ENCODE data around the gene UBAP1. TPM values are rescaled to one million over a fixed set of nuclear protein-coding genes. Genes with fewer than 3 reads are reported as not detected.
"Not testable (repeated sequence)": the region's sequence is repeated elsewhere in the genome, so short reads cannot be mapped to it uniquely, and the experiment has no call there.

The UBAP1 gene
- total RNA-seq, 1 donor, result 40.9 TPM

- no peaks in the 10 kb centered on the region for H3K9me3 ChIP-seq (ENCODE audit: low read depth, low read length)
- no peak overlapping the region for H3K4me2 ChIP-seq (ENCODE audit: insufficient read depth, low read length)
- no peaks in the 10 kb centered on the region for H3K36me3 ChIP-seq (ENCODE audit: insufficient read depth, low read length)
- H3K27ac ChIP-seq (ENCODE audit: low read depth, low read length), result no peak overlapping the region
- no peaks in the 10 kb centered on the region for H3K4me1 ChIP-seq (ENCODE audit: insufficient read depth, low read length)
- H4K20me1 ChIP-seq (ENCODE audit: insufficient read depth, low read length), result no peaks in the 10 kb centered on the region
- H2AFZ ChIP-seq (ENCODE audit: low read length), result no peak overlapping the region
- no peaks in the 10 kb centered on the region for H3K79me2 ChIP-seq (ENCODE audit: insufficient read depth, low read length)
- no peak overlapping the region for H3K4me3 ChIP-seq (ENCODE audit: insufficient read depth, low read length)
- no peak for TF ChIP-seq CTCF (IDR thresholded peaks at IDR 0.05; ENCODE audit: extremely low read depth, low read depth, low read length)
- H3K27me3 ChIP-seq (ENCODE audit: insufficient read depth, low read length), result no peaks in the 10 kb centered on the region
- no peak for DNase-seq (ENCODE audit: insufficient read length, low spot score, missing footprints)
Observed at GRCh38 chr9:34289159-34289558, 110.3 kb downstream of the UBAP1 start.

- no peak overlapping the region for H3K4me2 ChIP-seq (ENCODE audit: insufficient read depth, low read length)
- H3K9me3 ChIP-seq (ENCODE audit: low read depth, low read length), result no peaks in the 10 kb centered on the region
- H3K4me3 ChIP-seq (ENCODE audit: insufficient read depth, low read length), result no peak overlapping the region
- no peaks in the 10 kb centered on the region for H3K36me3 ChIP-seq (ENCODE audit: insufficient read depth, low read length)
- no peaks in the 10 kb centered on the region for H3K4me1 ChIP-seq (ENCODE audit: insufficient read depth, low read length)
- H2AFZ ChIP-seq (ENCODE audit: low read length), result no peak overlapping the region
- no peak for TF ChIP-seq CTCF (IDR thresholded peaks at IDR 0.05; ENCODE audit: extremely low read depth, low read depth, low read length)
- H4K20me1 ChIP-seq (ENCODE audit: insufficient read depth, low read length), result no peaks in the 10 kb centered on the region
- DNase-seq (ENCODE audit: insufficient read length, low spot score, missing footprints), result no peak
- no peak overlapping the region for H3K27ac ChIP-seq (ENCODE audit: low read depth, low read length)
- no peaks in the 10 kb centered on the region for H3K27me3 ChIP-seq (ENCODE audit: insufficient read depth, low read length)
- H3K79me2 ChIP-seq (ENCODE audit: insufficient read depth, low read length), result no peaks in the 10 kb centered on the region
Observed at GRCh38 chr9:34291023-34291422, 112.2 kb downstream of the UBAP1 start.

GRCh38 chr9:34291423-34291822, 112.6 kb downstream of the UBAP1 start:
- Histone ChIP-seq H3K36me3 (ENCODE audit: insufficient read depth, low read length) (no peaks in the 10 kb centered on the region), H3K27ac (ENCODE audit: low read depth, low read length) (no peak overlapping the region), H3K27me3 (ENCODE audit: insufficient read depth, low read length) (no peaks in the 10 kb centered on the region), H3K79me2 (ENCODE audit: insufficient read depth, low read length) (no peaks in the 10 kb centered on the region), H2AFZ (ENCODE audit: low read length) (no peak overlapping the region), H3K9me3 (ENCODE audit: low read depth, low read length) (no peaks in the 10 kb centered on the region), H4K20me1 (ENCODE audit: insufficient read depth, low read length) (no peaks in the 10 kb centered on the region), H3K4me3 (ENCODE audit: insufficient read depth, low read length) (no peak overlapping the region), H3K4me1 (ENCODE audit: insufficient read depth, low read length) (no peaks in the 10 kb centered on the region), H3K4me2 (ENCODE audit: insufficient read depth, low read length) (no peak overlapping the region)
- DNase-seq (ENCODE audit: insufficient read length, low spot score, missing footprints), result no peak
- no peak for TF ChIP-seq CTCF (IDR thresholded peaks at IDR 0.05; ENCODE audit: extremely low read depth, low read depth, low read length)

GRCh38 chr9:34292552-34292951, 113.7 kb downstream of the UBAP1 start:
- Histone ChIP-seq H3K27ac (ENCODE audit: low read depth, low read length) (no peak overlapping the region), H3K4me2 (ENCODE audit: insufficient read depth, low read length) (no peak overlapping the region), H3K9me3 (ENCODE audit: low read depth, low read length) (no peaks in the 10 kb centered on the region), H3K27me3 (ENCODE audit: insufficient read depth, low read length) (no peaks in the 10 kb centered on the region), H2AFZ (ENCODE audit: low read length) (no peak overlapping the region), H3K4me1 (ENCODE audit: insufficient read depth, low read length) (no peaks in the 10 kb centered on the region), H3K4me3 (ENCODE audit: insufficient read depth, low read length) (no peak overlapping the region), H4K20me1 (ENCODE audit: insufficient read depth, low read length) (no peaks in the 10 kb centered on the region), H3K36me3 (ENCODE audit: insufficient read depth, low read length) (no peaks in the 10 kb centered on the region), H3K79me2 (ENCODE audit: insufficient read depth, low read length) (no peaks in the 10 kb centered on the region)
- TF ChIP-seq CTCF (IDR thresholded peaks at IDR 0.05; ENCODE audit: extremely low read depth, low read depth, low read length), result no peak
- DNase-seq (ENCODE audit: insufficient read length, low spot score, missing footprints), result no peak

GRCh38 chr9:34301064-34301463, 122.2 kb downstream of the UBAP1 start:
- H3K27me3 ChIP-seq (ENCODE audit: insufficient read depth, low read length); H3K4me2 ChIP-seq (ENCODE audit: insufficient read depth, low read length); DNase-seq (ENCODE audit: insufficient read length, low spot score, missing footprints); H3K27ac ChIP-seq (ENCODE audit: low read depth, low read length); H2AFZ ChIP-seq (ENCODE audit: low read length); H3K36me3 ChIP-seq (ENCODE audit: insufficient read depth, low read length); H3K79me2 ChIP-seq (ENCODE audit: insufficient read depth, low read length); H3K4me1 ChIP-seq (ENCODE audit: insufficient read depth, low read length); H4K20me1 ChIP-seq (ENCODE audit: insufficient read depth, low read length); H3K4me3 ChIP-seq (ENCODE audit: insufficient read depth, low read length); H3K9me3 ChIP-seq (ENCODE audit: low read depth, low read length): not testable (repeated sequence)

Data from osteoblast (primary cell).